GM21515 (cell line): ENCODE results near the gene DOCK11.
A peak's percentile ranks its signal among the peaks of the same experiment; 100 is the strongest.
"Not testable (repeated sequence)": the region's sequence is repeated elsewhere in the genome, so short reads cannot be mapped to it uniquely, and the experiment has no call there.

ENCODE experiments used
- ATAC-seq: cut with Tn5 transposase; IDR thresholded peaks from one replicate; pipeline ENCODE4 v1.9.1; 2021; ENCODE audit not compliant: unreplicated experiment

DOCK11 gene

DNA sequence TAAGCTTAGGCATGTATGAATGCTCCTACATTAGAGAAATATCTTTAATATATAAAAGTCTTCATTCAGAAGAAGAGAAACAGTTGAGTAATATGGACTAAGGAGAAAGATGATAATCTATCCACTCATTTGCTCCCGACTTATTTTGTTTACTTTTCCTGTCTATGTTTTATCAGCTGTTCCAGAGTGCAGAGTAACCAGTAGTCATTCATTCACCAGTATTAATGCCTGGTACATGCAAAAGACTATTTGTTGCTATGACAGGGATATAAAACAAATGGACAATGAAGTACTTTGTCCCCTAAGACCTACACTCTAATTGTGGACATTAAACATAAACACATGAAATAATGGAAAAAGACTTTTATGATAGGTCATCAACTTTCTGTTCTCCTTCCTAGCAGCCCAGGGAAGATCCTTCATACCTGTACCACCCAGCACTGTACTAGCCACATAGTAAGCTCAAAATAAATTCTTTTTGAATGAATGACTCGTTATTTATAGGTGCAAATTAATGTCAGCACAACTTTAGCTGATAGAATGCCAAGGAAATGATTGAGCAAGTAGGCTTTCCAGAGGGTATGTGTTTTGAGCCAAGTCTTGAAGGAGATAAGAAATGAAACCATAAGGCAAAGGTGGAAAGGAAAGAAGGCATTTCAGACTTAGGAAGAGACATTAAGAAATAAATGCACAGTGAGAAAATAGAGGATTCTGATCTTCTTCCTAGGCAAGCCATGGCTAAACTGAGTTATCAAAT lies 186.8 kb downstream of the DOCK11 start:
- no peak for ATAC-seq

DNA sequence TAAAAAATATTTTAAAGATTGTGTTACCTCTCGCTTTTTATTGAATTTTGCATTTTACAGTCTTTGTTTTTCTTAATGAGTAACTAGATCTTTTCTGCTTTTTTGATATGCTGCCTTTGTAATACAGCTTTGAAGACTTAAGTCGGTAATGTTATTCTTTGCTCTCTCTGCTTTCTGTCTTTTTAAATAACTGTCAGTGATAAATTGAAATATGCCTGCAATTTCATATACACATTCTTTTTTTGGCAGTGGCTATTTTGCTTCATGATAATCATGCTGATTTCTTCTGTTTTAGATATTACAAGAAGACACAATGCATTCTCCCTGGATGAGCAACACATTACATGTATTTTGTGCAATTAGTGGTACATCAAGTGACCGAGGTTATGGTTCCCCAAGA lies 189.8 kb downstream of the DOCK11 start:
- ATAC-seq: no peak

DNA sequence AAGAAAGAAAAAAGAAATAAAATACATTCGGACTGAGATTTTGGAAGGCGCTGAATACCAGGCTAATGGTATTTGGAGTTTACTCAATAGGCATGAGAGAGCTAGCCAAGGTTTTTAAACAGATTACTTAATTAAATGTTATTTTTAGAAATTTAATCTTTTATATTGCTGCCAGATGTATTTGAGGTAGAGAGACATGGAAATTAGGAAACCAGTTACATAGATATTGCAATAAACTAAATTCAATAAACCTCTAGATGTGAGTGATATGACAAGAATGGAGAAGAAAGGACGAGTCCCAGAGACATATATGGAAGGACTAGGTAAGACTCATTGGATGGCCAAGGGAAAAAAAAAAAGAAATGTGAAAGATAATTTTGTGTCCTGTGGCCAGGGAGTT lies 193.3 kb downstream of the DOCK11 start:
- ATAC-seq: no peak

DNA sequence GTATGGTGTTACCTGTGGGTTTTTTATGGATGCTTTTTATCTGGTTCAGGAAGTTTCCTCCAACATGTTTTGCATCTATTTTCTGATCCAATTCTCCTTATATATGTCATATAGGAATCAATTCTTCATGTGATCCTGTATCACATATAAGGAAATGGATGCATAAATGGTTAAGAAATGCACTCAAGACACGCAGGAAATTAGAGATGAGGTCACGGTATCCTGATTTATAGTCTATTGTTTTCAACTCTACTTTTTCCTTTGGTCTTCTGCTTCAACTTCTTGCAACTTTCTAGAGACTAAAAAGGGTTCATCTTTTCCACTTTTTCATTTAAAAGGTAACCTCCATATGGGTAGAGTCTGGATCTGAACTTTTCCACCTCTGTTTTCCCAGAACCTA lies 198.2 kb downstream of the DOCK11 start:
- ATAC-seq: no peak

DNA sequence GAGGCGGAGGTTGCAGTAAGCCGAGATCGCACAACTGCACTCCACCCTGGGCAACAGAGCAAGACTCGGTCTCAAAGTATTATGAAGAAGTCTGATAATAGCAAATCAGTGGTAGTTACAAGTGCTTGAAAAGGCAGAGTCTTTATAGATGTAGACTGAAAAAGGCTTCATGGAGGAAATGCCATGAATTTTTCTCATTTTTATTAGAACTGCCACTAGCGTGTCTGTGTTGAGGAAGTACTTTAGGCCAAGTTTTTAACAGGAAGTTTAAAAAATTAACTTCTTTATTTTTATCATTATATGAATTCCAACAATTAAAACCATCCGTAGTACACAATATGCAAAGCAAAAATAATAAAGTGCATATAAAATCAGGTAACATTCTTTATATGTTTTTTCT lies 199.0 kb downstream of the DOCK11 start:
- ATAC-seq: no peak

DNA sequence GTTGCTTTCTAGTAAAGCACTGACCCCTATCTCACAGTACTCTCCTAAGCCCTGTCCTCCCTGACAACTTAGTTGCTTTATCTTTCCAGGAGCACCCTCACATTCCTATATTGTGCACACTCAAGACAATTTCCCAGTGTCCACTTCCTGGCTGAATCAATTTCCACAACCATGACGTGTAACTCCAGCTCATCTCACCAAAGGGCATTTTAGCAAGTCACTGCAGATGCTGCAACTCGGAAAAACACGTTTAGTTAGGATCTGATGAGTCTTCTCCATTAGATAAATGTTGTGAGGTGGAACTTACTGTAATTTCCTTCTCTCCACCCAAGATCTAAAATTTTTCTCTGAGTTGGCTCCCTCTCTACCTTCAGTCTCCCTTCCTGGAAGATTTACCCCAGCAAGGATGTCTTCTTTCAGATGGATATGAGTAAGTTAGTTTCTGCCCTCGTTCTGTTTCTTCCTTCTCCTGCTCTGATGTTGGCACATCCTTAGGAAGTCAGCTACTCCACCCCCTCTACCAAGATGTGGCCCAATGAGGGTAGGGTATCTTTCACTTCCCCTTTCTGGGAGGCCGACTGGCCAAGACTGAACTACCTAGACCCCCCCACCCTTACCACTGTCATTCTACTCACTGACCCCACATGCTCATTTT lies 203.0 kb downstream of the DOCK11 start:
- no peak for ATAC-seq

DNA sequence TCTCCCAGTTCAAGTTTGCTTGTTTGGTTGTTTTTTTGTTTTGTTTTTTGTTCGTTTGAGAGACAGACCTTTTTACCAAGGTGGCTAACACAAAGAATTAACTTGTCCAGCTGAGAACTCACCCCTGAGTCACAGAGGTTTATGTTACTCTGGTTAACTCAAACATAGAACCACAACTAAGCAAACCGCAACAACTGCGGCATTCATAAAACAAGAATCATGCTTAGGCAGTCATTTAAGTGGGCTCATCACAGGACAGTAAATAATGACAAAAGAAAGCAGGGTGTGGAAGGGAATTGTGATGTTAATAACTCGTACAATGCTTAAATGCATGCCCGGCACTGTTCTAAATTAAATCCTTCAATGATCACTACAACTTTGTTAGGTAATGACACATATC lies 207.1 kb downstream of the DOCK11 start:
- no peak for ATAC-seq

DNA sequence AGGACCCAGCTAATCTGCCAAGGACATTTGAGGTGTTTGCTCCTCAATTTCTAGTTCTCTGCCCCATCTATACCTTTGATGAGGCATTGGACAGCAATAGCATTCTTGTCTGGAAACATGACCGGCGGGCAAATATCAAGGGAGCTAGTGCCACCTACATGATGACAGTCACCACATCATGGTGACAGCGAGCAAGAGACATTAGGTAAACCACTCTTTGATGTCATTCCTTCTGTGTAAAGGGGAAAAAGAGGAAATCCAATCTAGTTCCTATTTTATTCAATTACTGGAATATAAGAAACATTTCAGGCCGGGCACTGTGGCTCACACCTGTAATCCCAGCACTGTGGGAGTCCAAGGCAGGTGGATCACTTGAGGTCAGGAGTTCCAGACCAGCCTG lies 211.1 kb downstream of the DOCK11 start:
- ATAC-seq: no peak

DNA sequence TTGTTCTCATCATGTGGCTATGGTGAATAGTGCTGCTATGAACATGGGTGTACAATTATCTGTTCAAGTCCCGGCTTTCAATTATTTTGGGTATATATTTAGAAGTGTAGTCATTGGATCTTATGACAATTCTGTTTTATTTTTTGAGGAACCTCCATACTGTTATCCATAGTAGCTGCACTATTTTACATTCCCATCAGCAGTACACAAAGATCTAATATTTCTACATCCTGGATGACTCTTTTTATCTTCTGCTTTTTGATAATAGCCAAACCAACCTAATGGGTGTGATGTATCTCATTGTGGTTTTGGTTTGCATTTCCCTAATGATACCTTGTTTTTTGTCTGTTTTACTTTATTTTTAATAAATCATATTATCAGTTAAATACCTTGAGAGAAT lies 218.9 kb downstream of the DOCK11 start:
- ATAC-seq: no peak

DNA sequence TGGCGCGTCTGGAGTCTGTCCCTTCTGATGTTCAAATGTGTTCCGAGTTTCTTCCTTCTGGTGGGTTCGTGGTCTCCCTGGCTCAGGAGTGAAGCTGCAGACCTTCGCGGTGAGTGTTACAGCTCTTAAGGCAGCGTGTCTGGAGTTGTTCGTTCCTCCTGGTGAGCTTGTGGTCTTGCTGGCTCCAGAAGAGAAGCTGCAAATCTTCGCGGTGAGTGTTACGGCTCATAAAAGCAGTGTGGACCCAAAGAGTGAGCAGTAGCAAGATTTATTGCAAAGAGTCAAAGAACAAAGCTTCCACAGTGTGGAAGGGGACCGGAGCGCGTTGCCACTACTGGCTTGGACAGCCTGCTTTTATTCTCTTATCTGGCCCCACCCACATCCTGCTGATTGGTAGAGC lies 220.3 kb downstream of the DOCK11 start:
- ATAC-seq: not testable (repeated sequence)

DNA sequence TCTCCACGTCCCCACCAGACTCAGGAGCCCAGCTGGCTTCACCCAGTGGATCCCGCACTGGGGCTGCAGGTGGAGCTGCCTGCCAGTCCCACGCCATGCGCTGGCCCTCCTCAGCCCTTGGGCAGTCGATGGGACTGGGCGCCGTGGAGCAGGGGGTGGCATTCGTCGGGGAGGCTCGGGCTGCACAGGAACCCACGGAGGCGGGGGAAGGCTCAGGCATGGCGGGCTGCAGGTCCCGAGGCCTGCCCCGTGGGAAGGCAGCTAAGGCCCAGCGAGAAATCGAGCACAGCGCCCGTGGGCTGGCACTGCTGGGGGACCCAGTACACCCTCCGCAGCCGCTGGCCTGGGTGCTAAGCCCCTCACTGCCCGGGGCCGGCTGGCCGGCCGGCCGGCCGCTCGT lies 221.2 kb downstream of the DOCK11 start:
- ATAC-seq: not testable (repeated sequence)

DNA sequence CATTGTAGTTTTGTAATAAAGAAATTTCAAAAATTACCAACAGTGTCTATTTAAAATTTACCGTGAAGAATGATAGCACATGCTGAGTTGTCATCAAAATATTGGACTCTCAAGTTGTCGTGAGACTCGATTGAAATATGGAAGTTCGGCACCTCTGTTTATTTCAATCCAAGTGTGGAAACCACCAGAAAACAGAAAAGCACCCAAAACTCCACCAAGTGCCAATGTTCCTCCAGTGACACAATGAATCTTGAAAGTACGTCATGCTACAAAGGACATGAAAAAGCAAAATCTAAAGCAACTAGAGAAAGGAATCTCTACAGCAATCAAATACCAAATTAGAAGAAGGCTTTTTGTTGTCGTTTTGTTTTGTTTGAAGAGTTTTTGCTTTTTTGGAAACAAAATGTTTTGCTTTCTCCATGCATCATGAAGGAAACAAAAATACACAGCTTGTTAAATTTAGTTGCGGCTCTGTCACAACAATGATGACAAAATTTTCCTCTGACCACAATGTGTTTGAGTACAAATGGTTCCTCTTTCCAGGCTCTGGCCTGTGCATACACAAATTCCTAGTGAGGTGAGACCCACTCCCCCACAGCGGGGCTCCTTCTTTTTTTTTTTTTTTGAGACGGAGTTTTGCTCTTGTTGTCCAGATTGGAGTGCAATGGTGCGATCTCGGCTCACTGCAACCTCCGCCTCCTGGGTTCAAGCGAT lies 222.2 kb downstream of the DOCK11 start:
- no peak for ATAC-seq

DNA sequence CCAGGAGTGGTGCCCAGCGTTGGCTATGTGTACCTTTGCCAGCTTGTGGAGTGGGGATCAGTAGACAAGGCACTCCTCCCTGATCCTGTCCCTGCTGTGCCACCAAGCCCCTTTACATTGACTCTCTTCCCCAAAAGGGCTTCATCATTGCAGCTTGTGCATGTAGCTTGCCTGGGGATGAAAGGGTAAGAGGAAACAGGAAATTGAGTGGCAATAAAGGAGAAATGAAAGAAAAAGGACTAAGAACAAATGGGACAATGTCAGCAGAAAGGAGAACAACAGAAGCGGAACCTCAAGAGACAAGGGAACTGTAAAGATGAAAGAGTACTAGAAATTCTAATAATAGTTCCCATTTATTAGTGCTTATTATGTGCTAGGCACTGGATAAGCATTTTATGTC lies 223.1 kb downstream of the DOCK11 start:
- no peak for ATAC-seq

DNA sequence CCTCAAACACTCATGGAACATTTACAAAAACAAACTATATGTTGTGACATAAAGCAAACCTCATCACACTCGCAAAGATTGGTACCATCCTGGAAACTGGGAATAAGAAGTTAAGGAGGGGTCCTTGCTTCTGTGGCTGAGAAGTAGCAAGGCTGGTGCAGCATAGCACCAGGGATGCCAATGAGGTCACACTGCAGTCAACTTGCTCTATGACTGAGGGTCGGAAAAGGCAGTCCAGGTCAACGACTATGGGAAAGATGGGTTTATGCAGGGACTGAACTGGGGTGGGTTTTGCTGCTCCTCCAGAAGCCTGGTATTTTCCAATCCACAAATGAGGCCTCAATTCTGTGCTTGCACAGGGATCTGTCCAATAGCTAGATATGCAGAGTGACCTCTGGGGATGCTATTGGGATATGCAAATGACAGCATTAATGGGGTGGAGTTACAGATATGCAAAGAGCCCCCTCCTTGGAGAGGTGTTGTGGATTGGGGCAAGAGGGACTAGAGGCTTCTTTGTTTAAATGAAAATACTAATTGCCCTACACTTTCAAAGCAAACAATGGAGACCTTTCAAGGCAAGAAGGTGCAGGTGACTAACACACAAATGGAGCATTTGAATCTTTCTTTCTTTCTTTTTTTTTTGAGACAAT lies 224.6 kb downstream of the DOCK11 start:
- ATAC-seq: no peak

DNA sequence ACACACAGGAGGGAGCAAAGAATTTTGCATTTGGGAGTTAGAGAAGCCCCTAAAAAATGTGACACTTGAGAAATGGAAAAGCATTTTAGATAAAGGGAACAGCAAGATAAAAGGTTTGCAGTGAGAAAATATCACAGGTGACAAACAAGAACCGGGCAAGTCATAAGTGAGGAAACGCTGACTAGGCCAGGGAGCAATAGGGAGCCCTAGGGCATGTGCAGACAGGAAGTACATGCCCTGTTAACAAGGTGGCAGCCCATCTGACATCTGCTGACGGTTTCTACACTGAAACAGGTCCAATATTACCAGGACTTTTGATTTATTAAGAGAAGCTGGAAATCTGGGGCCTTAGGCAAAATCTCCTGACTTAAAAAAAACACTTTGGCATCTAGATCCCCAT lies 227.8 kb downstream of the DOCK11 start:
- ATAC-seq: no peak

DNA sequence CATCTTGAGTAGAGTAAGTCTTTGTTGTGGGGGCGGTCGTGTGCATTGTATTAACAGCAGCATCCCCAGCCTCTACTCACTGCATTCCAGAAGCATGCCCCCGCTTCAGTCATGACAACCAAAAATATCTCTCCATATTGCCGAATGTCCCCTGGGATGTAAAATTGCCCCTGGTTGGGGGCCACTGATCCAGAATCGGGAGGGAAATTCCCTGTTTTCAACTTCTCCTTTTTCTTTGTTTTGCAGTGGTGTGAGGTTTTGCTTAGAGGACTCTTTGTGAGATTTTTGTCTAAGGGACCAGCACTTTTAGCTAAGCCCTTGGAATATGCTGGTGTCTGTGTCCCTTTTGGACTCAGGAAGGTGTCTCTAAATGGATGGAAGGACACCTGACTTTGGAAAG lies 228.8 kb downstream of the DOCK11 start:
- ATAC-seq: no peak

DNA sequence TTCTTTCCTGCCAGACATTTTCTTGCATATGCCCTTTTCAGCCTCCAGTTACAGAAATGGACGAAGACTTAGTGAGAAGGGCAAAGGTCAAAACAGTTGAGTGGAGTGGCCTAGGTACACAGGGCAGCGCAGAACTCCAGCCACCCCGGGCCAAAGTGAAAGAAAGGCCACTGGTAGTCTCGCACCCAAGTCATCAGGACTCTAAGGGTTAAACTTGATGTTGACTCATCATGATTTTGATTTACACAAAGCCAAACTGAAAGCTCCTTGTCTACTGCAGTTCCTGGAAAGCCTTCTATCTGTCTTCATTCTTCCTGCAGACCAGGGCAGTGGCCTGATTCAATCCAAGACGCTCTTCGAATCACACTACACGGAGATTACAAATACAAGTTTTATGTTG lies 229.2 kb downstream of the DOCK11 start:
- no peak for ATAC-seq

DNA sequence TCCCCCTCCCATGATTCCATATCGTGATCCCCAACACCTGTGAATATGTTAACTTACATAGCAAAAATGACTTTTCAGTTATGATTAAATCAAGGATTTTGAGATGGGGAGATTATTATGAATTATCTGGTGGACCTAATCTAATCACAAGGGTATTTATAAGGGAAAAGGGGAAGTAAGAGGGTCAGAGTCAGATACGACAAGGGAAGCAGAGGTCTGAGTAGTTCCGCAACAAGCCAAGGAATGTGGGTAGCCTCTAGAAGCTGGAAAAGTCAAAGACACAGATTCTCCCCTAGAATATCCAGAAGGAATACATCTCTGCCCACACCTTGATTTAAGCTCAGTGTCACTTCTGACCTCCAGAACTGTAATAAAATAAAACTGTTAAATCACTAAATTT lies 230.8 kb downstream of the DOCK11 start:
- no peak for ATAC-seq

DNA sequence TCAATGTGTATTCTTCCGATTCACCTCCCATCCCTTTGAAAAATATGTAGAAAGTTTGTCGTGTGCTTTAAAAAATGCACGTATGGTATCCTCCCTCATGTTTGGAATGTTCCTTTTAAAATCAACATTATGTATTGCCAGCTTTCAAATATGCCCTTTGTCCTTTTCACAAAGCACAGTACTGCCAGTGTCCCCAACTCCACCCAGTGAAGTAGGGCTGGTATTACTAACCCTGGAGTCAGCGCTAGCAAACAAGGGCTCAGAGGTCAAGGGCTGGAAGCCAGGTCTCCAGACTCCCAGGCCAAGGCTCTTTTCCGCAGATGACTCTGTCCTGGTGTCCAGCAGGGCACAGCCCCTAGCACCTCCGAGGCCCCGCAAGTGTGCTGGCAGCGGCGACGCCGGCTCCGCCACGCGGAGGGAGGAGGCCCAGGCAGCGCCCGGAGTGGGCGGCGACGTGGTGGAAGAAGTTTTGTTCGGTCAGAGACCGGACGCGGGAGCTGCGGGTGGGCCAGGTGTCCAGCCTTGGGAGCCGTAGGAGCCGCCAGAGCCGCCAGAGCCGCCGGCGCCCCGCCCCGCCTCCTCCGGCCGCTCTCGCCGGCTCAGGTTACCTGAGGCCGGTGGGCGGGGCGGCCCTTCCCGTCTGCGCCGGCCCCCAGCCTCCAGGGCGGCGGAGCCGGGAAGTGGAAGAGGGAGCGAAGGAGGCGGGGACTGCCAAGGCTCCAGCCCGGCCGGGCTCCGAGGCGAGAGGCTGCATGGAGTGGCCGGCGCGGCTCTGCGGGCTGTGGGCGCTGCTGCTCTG lies 231.5 kb downstream of the DOCK11 start, which contains the start of gene IL13RA1:
Gene IL13RA1, plus strand, starts transcription at position 720 of the 799 bp plus-strand sequence. Its CDS starts 33 bp downstream, at position 753.
- peak; percentile 68 for ATAC-seq

DNA sequence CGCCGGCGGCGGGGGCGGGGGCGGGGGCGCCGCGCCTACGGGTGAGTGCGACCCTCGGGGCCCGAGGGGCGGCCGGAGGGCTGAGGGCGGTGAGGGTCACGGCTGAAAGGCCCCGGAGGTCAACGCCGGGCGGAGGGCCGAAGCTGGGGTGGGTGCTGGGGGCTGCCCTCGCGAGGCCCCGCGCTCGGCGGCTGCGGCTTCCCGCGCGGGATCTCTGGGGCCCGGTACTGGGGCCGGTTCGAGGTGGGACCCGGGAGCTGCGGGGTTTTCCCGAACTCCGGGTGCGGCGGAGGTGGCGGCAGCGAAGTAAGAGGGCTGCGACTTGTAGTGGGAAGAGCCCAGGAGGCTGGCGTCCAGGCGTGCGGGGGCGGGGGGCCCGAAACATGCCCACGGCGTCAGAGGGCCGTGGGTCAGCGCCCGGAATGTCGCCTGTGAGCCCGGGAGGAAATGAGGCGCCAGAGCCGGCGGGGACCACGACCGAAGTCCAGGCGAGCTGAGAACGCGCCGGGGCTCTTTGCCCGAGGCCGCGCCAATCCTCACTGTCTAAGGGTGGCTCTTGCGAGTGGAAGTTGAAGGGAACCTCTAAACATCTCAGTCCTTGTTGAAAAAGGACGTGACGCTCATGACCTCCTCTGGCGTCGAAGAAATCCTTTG lies 232.2 kb downstream of the DOCK11 start:
- ATAC-seq: no peak
